GM19240 (cell line): ENCODE measurements around the gene DLGAP1.

Source experiments
- DNase-seq: peaks from one replicate; pipeline ENCODE4 v3.0.0; 2011; ENCODE audit warnings: low spot score; ENCODE audit not compliant: insufficient read length

The DLGAP1 gene

DNA sequence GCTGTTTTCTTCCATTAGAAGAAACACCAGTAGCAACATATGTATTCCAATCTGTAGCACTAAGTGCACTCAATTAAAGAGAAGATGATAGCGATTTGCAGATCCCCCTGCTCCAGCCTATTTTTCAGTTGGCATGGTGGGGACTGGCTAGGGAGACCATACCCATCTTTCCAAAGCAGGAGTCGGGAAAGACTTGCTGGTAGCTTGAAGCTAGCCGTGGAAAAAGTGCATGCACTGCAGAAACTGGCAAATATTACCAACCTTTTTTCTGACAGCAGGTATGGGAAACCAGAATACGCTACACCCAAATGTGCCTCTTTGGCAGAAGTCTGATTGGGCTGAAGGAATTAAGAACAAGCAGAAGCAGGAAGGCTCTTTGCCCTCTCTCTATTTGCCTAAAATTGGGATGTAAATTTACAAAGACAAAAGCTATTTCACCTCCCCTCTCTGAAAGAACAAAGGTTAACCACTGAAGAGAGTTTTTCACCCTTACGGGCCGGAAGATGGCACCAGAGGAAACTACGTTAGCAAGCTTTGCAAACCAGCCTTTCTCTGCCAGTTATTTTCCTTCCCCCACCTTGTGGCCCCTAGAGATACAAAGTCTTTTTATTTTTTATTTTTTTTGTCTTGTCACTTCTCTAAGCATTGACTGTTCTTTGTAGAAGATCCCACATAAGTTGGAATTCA is 273.1 kb downstream of the DLGAP1 start:
- DNase-seq: no peak

GRCh38 chr18:4181086-4181485 is 274.0 kb downstream of the DLGAP1 start:
- no peak for DNase-seq

- DNase-seq: no peak
Measured at GRCh38 chr18:4172196-4173100, 282.7 kb downstream of the DLGAP1 start.

DNA sequence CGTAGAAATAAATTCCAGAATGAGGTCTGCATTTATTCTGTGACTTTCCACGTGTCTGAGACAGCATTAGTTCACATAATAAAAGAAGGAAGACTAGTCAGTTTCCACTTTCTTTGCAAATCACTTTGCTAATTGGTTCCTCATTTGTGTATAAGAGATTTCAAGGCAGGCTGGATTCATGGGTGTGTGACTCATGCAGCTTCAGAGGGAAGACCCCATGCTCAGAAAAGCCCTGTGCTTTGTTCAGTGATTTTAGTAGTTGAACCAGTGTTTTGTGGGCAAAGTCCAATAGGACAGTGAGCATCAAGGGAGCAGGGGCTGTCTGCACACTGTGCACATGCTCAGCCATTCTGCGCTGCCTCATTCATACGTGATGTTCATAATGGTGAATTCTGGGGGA is 297.8 kb downstream of the DLGAP1 start:
- no peak for DNase-seq

DNA sequence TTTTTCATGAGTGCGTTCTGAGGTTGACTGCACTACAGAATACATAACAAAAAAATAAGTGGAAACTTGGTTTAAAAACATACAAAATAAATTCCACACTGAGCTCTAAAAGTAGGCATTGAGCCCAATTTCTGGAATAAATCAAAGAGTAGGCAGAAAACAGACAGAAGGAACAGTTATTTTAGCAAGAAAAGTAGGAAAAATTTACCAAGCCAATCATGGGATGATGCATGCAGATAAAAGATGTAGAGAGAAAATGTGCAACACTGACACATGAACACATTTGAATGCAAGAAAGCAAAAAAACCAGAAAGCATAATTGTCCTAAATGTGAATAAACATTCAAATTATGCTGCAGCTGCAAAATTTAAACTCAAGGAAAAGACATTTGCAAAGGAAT is 308.3 kb downstream of the DLGAP1 start:
- no peak for DNase-seq

DNA sequence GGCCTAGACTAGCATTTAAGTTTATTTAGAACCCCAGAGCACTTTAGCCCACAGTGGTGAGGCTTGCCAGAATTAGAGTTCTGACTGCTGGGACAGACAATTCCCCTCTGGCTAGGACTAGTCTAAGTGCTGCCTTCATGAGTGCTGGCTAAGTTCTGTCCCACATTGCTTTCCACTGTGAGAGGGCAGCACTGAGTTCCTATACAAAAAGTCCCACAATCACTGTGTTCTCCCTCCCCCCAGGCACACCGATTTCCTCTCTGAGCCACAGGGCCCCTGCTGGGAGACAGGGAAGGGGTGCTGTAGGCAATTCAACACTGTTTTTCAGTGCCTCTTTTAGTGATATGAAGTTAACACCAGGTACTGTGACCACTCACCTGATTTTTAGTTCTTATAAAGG is 310.9 kb downstream of the DLGAP1 start:
- DNase-seq: no peak

GRCh38 chr18:4143585-4143984 is 311.5 kb downstream of the DLGAP1 start:
- DNase-seq: no peak

GRCh38 chr18:4142876-4143275 is 312.2 kb downstream of the DLGAP1 start:
- no peak for DNase-seq

GRCh38 chr18:4134700-4135099 is 320.4 kb downstream of the DLGAP1 start:
- DNase-seq: no peak

- DNase-seq: no peak
Measured at GRCh38 chr18:4130734-4131719, 324.1 kb downstream of the DLGAP1 start.

DNA sequence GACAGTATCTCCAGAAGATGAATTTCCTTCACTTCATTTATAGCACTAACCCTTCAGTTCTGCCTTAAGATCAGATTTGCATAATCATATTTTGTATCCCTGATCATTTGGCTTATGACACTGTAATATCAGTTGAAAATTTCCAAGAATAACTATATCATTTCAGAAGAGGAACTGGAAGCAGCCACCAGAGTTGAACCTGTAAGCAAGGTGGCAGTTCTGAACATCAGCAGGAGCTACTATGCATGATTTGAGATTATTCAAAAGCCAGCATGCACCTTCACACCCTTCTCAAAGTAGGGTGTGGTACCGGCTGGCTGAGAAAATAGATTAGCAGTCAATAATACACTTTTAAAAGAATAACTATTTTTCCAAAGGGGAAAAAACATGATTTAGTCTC is 328.2 kb downstream of the DLGAP1 start:
- no peak for DNase-seq

DNA sequence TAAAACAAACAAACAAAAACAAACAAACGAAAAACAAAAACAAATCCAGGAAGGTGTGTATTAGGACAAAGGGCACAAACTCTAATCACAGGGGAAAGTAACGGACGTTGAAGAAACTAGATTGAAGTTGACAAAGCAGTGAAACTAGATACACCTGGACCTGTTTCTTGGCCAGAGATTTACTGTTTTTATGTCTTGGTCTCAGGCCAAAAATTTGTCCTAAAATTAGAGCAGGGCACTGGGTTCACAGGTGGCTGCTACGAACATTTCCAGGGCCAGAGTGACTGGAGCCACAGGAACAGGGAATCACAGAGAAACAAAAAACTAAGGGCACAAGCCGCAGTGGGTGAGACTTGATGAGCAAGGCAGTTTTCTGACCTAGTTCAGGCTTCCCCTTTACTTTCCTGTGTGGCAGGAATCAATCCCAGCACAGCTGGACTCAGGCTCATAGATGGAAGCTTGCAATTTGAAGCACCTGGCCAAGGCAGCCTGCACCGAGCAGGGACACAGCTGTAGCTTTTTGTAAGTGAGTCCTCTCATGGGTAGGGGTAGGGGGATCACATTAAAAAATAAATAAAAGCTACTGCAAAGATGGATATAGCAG is 329.4 kb downstream of the DLGAP1 start:
- DNase-seq: no peak

DNA sequence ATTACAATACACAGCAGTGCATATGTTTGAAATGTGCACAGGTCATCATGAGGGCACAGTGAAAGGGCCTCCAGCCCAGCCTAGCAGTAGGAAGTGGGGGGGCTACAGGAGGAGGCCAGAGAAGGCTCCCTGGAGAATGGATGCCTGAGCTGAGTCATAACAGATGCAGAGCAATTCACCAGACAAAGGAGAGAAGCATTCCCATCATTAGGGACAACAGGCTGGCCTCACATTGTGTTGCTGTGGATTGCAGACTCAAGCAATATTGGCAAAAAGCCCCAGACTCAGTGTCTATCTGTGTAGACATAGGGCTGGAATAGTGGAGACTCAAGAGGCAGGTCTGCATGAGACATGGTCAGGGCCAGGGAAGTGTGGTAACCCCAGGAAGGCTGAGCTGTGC is 329.9 kb downstream of the DLGAP1 start:
- no peak for DNase-seq

GRCh38 chr18:4119813-4120212 is 335.3 kb downstream of the DLGAP1 start:
- DNase-seq: no peak

DNA sequence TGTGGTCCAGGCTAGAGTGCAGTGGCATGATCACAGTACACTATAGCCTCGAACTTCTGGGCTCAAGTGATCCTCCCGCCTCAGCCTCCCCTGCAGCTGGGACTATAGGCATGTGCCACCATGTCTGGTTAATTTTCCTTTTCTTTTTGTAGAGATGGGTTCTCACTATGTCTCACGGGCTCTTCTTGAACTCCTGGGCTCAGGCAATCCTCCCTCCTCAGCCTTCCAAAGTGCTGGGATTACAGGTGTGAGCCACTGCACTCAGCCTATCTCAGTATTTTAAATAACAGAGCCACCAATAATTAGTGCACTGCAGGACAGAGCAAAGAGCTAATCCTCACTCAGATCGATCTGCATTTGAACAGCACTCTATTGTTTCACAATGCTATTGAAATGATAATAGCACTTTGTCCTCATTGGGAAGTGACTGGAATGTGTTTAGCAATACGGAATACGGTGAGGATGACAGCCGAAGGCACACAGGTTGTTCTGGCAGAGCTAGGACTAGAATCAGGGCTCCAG is 335.9 kb downstream of the DLGAP1 start:
- DNase-seq: no peak

GRCh38 chr18:4108016-4108415 is 347.1 kb downstream of the DLGAP1 start:
- no peak for DNase-seq

GRCh38 chr18:4107049-4107467 is 348.0 kb downstream of the DLGAP1 start:
- no peak for DNase-seq

GRCh38 chr18:4106407-4107033 is 348.6 kb downstream of the DLGAP1 start:
- DNase-seq: no peak

GRCh38 chr18:4102901-4103300 is 352.2 kb downstream of the DLGAP1 start:
- no peak for DNase-seq

- DNase-seq: no peak
Measured at GRCh38 chr18:4101009-4101408, 354.1 kb downstream of the DLGAP1 start.
